Fibroblast of the aortic adventitia (primary cell): Measurements from ENCODE around the gene PPP4R4. TPM values are rescaled to one million over a fixed set of nuclear protein-coding genes. Genes with fewer than 3 reads are reported as not detected.

ENCODE experiments used
- DNase-seq: peaks from one replicate; pipeline ENCODE4 v3.0.0-alpha.2; 2010; ENCODE audit warnings: low read depth
- H3K4me3 ChIP-seq: 2 replicates; pipeline ENCODE4 v1.5.1; 2011; ENCODE audit warnings: low read depth, mild to moderate bottlenecking, control low read depth, low read length, moderate library complexity
- total RNA-seq: library from RNA; depleted of rRNA; stranded (reverse); fragments of >200 nt; gene quantifications from 2 replicates; pipeline ENCODE4 v1.2.3, GENCODE V29; 2012; ENCODE audit warnings: low replicate concordance
- TF ChIP-seq, protein P1 (sequence below): IDR thresholded peaks from 2 replicates; pipeline ENCODE4 v1.5.1; 2011; ENCODE audit warnings: mild to moderate bottlenecking, low read length, control low read depth, inconsistent platforms; ENCODE audit not compliant: insufficient read depth

PPP4R4 gene
- total RNA-seq, 1 donor, result 7.0 TPM

DNA sequence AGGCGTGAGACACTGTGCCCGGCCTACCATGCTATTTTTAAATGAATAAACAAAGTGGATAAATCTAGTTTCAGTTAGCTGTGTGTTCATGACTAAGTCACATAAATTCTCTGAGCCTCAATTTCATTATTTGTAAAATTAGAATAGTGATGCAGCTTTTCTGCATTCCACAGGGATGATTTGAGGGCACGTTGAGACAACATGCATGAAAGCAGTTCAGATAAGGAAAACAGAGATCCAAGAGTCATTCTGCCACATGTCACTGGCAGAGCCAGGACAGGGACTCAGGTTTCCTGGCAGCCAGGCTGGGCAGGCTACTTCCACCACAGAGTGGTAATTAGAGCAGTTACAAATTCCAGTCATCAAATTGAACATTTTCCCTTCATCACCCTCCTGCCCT, 2.9 kb upstream of the PPP4R4 start:
- peak; percentile 27 for DNase-seq
- H3K4me3 ChIP-seq, result no peak overlapping the region
- TF ChIP-seq, protein P1, sequence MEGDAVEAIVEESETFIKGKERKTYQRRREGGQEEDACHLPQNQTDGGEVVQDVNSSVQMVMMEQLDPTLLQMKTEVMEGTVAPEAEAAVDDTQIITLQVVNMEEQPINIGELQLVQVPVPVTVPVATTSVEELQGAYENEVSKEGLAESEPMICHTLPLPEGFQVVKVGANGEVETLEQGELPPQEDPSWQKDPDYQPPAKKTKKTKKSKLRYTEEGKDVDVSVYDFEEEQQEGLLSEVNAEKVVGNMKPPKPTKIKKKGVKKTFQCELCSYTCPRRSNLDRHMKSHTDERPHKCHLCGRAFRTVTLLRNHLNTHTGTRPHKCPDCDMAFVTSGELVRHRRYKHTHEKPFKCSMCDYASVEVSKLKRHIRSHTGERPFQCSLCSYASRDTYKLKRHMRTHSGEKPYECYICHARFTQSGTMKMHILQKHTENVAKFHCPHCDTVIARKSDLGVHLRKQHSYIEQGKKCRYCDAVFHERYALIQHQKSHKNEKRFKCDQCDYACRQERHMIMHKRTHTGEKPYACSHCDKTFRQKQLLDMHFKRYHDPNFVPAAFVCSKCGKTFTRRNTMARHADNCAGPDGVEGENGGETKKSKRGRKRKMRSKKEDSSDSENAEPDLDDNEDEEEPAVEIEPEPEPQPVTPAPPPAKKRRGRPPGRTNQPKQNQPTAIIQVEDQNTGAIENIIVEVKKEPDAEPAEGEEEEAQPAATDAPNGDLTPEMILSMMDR, result no peak

DNA sequence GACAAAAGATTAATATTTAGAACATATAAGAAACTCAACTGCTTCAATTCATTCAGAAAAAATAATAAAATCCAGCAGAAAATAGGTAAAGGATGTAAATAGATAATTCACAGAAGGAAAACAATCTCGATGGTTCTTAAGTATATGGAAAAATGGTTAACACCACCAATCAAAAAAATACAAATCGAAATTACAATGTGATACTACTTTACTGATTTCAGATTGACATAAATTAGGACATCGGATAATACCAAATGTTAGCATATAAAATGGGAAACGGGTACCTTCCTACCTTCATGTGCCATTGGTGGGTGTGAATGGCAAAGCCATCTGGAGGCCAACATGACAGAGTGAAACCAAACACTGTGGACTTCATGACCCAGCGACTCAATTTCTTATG, 1.6 kb upstream of the PPP4R4 start:
- no peak overlapping the region for H3K4me3 ChIP-seq
- no peak for DNase-seq
- TF ChIP-seq, protein P1, result no peak

DNA sequence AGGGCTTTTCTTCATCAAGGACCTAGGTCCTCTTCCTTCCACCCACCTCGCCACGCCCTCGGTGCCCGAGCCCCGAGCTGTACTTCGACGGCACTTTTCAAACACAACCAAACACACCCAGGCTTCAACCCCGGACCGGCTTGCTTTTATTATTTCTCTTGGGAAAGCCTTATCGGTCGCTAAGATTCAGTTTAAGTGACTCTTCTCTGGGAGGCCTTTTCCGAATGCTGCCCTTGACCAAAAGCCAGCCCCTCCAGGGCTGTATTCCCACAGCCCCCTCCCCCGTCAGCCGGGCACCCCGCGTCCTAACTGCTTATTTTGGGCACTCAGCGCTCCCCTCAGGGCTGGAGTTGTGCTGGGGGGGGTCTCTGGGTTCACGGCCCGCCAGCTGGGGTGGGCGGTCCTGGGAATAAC, 644 bp upstream of the PPP4R4 start:
- no peak for DNase-seq
- TF ChIP-seq, protein P1, result no peak
- H3K4me3 ChIP-seq, result peak overlapping the region; percentile 64

DNA sequence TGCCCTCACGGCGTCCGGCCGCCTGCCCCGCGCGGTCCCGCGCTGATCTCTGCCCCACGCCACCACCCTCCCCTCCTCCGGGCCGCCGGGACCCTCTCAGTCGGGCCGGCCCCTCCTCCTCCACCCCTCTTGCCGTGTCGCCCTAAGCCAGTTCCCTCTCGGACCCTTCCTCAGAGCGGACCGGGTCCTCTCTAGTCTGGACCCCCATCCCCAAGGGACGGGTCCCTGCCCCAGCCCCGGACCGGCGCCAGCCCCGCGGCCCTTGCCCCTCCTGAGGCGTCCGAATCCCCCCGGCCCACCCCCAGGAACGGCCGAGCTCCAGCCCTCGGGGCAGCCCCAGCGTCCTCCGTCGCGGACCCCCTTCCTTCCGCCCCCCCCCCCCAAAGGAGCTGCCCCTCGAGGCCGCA, 485 bp downstream of the PPP4R4 start:
- H3K4me3 ChIP-seq, result peak overlapping the region; percentile 64
- DNase-seq, result no peak
- TF ChIP-seq, protein P1, result no peak

DNA sequence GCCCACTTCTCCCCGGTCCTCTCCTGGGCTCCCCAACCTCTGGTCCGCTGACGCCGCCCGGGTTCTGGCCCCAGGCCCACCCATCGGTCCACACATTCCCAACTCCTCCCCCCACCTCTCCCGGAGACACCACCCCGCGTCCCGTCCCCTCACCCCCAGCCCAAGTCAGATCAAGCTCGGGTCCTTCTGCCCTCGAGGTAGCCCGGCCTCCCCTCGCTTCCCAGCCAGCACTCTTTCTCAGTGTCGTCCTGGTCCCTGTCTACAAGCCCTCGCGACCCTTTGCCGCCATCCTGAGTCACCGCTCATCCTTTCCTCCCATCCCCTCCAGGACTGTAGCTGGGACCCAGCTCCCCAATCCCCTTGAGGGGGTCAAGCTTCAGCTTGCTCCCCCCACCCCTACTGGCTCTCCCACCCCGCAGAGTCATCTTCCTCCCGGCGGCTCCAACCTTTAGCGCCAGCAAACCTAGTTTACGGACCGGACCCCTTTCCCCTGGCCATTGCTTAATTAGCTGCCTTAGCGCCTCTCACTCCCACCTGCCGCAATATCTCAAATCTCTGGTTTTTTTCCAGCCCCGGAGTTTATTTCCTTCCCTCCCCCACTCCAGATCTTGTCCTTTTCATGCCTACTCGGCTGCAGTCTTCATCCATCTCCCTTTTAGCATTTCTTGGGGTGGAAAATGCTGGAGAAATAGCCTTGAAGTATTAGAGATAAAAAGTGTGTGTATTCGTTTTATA, 1.1 kb downstream of the PPP4R4 start:
- no peak for DNase-seq
- peak overlapping the region; percentile 64 for H3K4me3 ChIP-seq
- TF ChIP-seq, protein P1, result no peak

DNA sequence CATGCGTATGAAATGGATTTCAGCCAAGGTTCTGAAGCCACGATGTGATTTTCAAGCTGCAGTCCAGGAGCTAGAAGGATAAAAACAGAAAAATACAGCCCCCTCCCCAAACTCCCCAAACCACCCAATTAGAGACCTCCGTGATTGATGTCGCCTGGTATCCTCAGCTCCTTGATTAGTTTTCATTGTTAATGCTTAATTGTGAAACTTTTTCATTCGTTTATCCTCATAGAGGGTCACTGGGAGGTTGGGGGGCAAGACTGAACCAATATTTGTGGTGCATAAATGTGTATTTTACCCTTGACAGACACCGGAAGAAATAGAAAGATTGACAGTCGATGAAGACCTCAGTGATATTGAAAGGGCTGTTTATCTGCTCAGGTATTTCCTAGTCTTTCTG, 1.6 kb downstream of the PPP4R4 start:
- no peak for DNase-seq
- TF ChIP-seq, protein P1, result no peak
- H3K4me3 ChIP-seq, result no peak overlapping the region

DNA sequence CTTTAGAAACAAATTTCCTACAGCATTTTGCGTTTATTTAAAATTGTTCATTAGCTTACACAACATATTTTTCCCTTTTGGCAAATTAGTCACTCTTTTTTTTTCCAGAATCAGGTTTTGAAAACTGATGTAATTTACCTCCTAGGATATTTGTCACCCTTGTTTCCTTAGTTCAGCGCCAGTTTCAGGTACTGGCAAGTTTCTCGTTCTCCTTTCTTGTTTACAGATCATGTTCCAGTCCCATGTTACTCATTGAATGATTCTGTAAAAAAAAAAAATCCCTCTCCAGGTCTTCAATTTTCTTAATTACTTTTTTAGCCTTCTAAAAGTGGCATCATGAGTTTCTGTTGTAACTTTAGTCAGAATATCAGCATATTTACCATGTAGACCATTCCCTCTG, 2.7 kb downstream of the PPP4R4 start:
- no peak for DNase-seq
- H3K4me3 ChIP-seq, result no peak overlapping the region
- TF ChIP-seq, protein P1, result no peak
